Body of pancreas (tissue), 4 donors: ENCODE results near the gene NPAS1. TPM values are rescaled to one million over a fixed set of nuclear protein-coding genes. Genes with fewer than 3 reads are reported as not detected.

Experiments used
- ATAC-seq: fragments of 150-250 bp; one replicate; pipeline ENCODE4 v1.9.1; 2016
- DNase-seq, 4 donors: peaks; one replicate each; pipeline ENCODE4 v3.0.0-alpha.2; 2019
- H3K27ac ChIP-seq, 4 donors: fragments of 200-600 bp; sonication (generic); 1 replicate in 3 of 4; 2 replicates in 1 of 4; pipeline versions ENCODE4 v1.5.1 to v1.6.1; 2016 to 2019; ENCODE audit warnings: mild to moderate bottlenecking in 1 of 4, mixed read lengths in 1 of 4, moderate library complexity in 1 of 4
- H3K27me3 ChIP-seq, 2 donors: fragments of 200-600 bp; sonication (generic); one replicate each; pipeline ENCODE4 v1.6.0; 2016; ENCODE audit warnings: mild to moderate bottlenecking in 1 of 2
- H3K36me3 ChIP-seq, 2 donors: fragments of 200-600 bp; sonication (generic); replicated peaks in 1 of 2; 2 replicates each; pipeline ENCODE4 v1.5.1; 2016; ENCODE audit warnings: low read depth in 2 of 2; ENCODE audit not compliant: insufficient read depth in 1 of 2
- H3K4me1 ChIP-seq: fragments of 200-600 bp; sonication (generic); one replicate; pipeline ENCODE4 v1.6.0; 2016
- H3K4me3 ChIP-seq, 2 donors: fragments of 200-600 bp; sonication (generic); 1 replicate in 1 of 2; 2 replicates in 1 of 2; pipeline ENCODE4 v1.5.1; 2016 to 2019
- H3K9me3 ChIP-seq, 3 donors: fragments of 200-600 bp; sonication (generic); 1 replicate in 2 of 3; 2 replicates in 1 of 3; pipeline ENCODE4 v1.5.1; 2016
- POLR2A ChIP-seq, 3 donors: fragments of 450-650 bp; IDR thresholded peaks; one replicate each; pipeline ENCODE4 v1.6.1; 2016; ENCODE audit warnings: antibody characterized with exemption in 3 of 3, mild to moderate bottlenecking in 2 of 3
- WGBS, 2 donors: methylation state at CpG; one replicate each; pipeline ENCODE4 v1.1.5; 2017; 5-methylcytosine and 5-hydroxymethylcytosine counted together
- intact Hi-C: fragments of 100-400 bp; cut with DNase I; formaldehyde crosslinking; loops from one replicate; pipeline ENCODE4 v1.15.1; 2023
- total RNA-seq, 2 donors: library from RNA; depleted of rRNA; stranded (reverse); fragments of >200 nt; gene quantifications; one replicate each; pipeline ENCODE4 v1.1.0, GENCODE V29; 2016
- TF ChIP-seq, protein P1 (sequence below), 7 experiments: fragments of 450-650 bp in 4 of 7; fragments of 200-600 bp in 3 of 7; sonication (generic) in 3 of 7; IDR thresholded peaks; one replicate each; pipeline ENCODE4 v1.5.1; 2016 to 2019; ENCODE audit warnings: antibody characterized with exemption in 7 of 7

NPAS1 gene
- total RNA-seq, 2 donors from 2014 or later: not detected

GRCh38 chr19:47021536-47022139, 2.0 kb downstream of the NPAS1 start:
- DNase-seq (no peak), ATAC-seq (peak; percentile 13)
- Histone ChIP-seq H3K36me3 (no peaks in the 10 kb centered on the region), H3K4me1 (peaks cover 32% of the 10 kb centered on the region), H3K4me3 (no peak overlapping the region), H3K27ac (no peak overlapping the region), H3K27me3 (peaks cover 0 to 41% of the 10 kb centered on the region in 2 donors), H3K9me3 (no peaks in the 10 kb centered on the region)
- WGBS, 2 donors: 3 to 10% methylated on average over 2 to 50 of the region's 50 CpGs
- intact Hi-C loops: no loop called here
- TF ChIP-seq, protein P1, sequence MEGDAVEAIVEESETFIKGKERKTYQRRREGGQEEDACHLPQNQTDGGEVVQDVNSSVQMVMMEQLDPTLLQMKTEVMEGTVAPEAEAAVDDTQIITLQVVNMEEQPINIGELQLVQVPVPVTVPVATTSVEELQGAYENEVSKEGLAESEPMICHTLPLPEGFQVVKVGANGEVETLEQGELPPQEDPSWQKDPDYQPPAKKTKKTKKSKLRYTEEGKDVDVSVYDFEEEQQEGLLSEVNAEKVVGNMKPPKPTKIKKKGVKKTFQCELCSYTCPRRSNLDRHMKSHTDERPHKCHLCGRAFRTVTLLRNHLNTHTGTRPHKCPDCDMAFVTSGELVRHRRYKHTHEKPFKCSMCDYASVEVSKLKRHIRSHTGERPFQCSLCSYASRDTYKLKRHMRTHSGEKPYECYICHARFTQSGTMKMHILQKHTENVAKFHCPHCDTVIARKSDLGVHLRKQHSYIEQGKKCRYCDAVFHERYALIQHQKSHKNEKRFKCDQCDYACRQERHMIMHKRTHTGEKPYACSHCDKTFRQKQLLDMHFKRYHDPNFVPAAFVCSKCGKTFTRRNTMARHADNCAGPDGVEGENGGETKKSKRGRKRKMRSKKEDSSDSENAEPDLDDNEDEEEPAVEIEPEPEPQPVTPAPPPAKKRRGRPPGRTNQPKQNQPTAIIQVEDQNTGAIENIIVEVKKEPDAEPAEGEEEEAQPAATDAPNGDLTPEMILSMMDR (IDR thresholded peaks at IDR 0.05): no peak
- TF ChIP-seq POLR2A (IDR thresholded peaks at IDR 0.05): no peak

DNA sequence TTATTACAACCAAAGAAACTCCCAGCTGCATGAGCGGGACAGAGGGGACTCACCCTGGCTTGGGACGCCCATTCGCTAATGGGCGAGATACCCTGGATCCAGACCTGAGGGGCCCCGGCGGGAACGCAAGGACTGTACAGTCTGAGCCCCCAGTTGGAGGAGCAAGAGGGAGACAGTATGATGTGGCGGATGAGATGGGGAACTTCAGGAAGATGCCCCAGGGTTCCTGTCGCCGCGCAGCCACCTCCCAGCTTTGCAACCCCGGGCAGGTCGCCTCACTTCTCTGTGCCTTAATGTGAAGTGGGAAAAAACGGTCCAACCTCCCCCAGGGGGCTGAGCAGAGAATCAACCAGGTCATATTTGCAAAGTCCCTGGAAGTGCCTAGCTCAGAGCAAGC, 2.5 kb downstream of the NPAS1 start:
- H3K4me3 ChIP-seq: no peak overlapping the region
- peaks cover 0 to 41% of the 10 kb centered on the region in 2 donors for H3K27me3 ChIP-seq
- no peak for ATAC-seq
- peaks cover 32% of the 10 kb centered on the region for H3K4me1 ChIP-seq
- no peaks in the 10 kb centered on the region for H3K36me3 ChIP-seq
- H3K27ac ChIP-seq: no peak overlapping the region
- intact Hi-C loops: no loop called here
- TF ChIP-seq POLR2A (IDR thresholded peaks at IDR 0.05): no peak
- TF ChIP-seq, protein P1 (IDR thresholded peaks at IDR 0.05): no peak
- 23% methylated on average over 14 of the region's 14 CpGs for WGBS, 2 donors
- H3K9me3 ChIP-seq: no peaks in the 10 kb centered on the region
- DNase-seq: no peak

- no peaks in the 10 kb centered on the region for H3K36me3 ChIP-seq
- no peak overlapping the region for H3K4me3 ChIP-seq
- peaks cover 0 to 41% of the 10 kb centered on the region in 2 donors for H3K27me3 ChIP-seq
- intact Hi-C loops: no loop called here
- no peak for DNase-seq
- TF ChIP-seq, protein P1 (IDR thresholded peaks at IDR 0.05): no peak
- TF ChIP-seq POLR2A (IDR thresholded peaks at IDR 0.05): no peak
- peaks cover 32% of the 10 kb centered on the region for H3K4me1 ChIP-seq
- H3K9me3 ChIP-seq: no peaks in the 10 kb centered on the region
- H3K27ac ChIP-seq: no peak overlapping the region
- WGBS, 2 donors: 3 to 5% methylated on average over 28 to 33 of the region's 33 CpGs
- no peak for ATAC-seq
Observed at GRCh38 chr19:47022541-47023447, 3.2 kb downstream of the NPAS1 start.

DNA sequence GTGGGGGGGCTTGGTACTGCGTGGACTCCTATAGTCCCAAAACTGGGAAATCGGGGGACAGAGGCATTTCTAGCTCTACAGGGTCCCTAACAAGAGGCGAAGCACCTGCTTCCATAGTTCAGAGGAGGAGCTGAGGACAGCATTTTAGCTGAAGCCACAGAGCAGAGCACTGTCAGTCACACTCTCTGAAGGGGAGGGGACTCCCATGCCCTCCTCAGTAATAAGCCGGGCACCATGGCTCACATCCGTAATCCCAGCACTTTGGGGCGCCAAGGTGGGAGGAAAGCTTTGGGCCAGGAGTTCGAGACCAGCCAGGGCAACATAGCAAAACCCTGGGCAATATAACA, 3.8 kb downstream of the NPAS1 start:
- WGBS, 2 donors: 28 to 29% methylated on average over 4 to 7 of the region's 7 CpGs
- Histone ChIP-seq H3K27me3 (peaks cover 0 to 41% of the 10 kb centered on the region in 2 donors), H3K9me3 (no peaks in the 10 kb centered on the region), H3K4me1 (peaks cover 32% of the 10 kb centered on the region), H3K27ac (no peak overlapping the region), H3K36me3 (no peaks in the 10 kb centered on the region), H3K4me3 (no peak overlapping the region)
- no peak for DNase-seq
- intact Hi-C loops: no loop called here
- no peak for TF ChIP-seq POLR2A (IDR thresholded peaks at IDR 0.05)
- TF ChIP-seq, protein P1 (IDR thresholded peaks at IDR 0.05): no peak
- ATAC-seq: no peak
